Fibroblast of gingiva (primary cell): Measurements from ENCODE around the gene SST.

Experiments
- DNase-seq: peaks from one replicate; pipeline ENCODE4 v3.0.0-alpha.2; 2011; ENCODE audit warnings: low read depth

The SST gene

DNA sequence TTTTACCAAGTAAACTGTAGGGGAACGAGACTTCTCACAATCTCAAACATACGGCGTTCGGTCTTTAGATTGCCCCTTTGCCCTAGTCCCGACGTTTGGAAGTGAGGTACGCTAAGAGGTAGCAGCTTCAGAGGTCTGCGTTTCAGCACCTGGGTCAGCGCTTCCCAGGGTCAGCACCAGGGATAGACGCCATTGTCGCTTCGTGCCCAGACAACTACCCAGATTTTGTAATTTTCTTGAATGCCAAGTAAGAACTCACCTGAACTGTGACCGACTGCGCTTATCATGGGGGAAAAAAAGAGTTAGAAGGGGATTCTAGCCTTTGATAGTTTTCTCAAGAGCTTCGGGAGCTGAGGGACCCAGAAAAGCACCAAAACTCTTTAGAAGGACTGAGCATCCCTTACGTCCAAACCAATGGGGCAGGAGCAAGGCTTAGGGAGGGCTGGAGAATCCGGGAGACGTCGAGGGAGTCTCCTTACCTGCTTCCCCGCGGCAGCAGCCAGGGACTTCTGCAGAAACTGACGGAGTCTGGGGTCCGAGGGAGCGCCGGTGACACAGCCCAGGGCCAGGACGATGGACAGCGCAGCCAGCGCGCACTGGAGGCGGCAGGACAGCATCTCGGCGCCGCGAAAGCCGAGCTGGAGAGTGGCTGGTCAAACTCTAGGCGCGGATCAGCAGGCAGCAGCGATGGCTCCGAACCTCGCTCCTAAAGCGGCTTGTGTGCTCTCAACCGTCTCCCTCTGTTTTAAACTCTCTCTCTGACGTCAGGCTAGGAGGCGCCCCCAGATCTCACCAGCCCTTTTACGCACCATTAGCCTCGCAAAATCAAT lies at the start of gene SST:
TSS of gene SST (minus strand) at position 720 of the 830 bp plus-strand sequence. CDS start at position 617, 103 bp downstream.
- DNase-seq: peak; percentile 33

DNA sequence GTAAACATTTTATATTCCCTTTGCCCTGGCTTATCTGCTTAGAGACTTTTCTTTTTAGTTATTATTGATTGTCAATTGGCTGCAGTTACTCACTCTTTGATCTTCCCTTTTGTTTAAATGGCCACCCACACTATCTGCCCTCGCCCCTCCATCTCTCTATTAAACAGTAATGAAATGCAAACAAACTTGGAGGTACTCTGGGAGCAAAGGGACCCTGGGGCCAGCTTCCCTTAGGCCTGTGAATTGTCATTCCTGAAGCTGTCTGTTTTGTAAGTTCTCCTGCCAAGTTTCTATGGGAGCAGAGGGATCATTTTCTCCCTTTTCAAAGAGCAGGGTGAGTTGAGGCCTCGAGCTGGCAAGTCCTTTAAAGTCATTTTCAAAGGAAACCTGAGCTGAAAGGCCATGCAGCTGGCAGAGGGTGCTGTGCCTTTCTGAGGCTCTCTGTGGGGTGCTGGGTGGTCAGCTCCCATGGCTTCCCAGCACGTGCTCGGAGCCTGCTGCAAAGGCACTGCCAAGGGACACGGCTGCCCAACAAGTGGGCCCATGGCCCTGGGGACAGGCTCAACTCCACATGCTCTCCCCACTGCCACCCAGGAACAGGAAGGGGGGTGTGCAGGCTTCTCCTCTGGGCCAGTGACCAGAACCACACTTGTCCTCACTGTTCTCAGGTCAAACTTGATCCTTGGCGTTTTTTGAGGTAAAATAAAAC lies 49.6 kb upstream of the SST start:
- peak; percentile 59 for DNase-seq

DNA sequence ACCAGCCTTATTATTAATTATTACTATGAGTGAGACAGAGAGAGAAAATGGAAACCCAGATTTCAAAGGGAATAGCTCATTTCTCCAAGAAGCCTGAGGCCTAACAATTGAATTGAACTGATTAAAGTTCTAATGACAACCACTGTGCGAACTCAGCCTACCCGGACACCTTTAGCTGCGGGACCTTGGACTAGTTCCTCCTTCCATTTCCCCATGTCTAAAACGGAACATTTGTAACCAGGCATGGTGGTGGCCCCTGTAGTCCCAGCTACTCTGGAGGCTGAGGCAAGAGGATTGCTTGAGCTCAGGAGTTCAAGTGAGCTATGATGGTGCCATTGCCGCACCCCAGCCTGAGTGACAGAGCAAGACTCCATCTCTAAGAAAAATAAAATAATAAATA lies 48.6 kb upstream of the SST start:
- DNase-seq: no peak

DNA sequence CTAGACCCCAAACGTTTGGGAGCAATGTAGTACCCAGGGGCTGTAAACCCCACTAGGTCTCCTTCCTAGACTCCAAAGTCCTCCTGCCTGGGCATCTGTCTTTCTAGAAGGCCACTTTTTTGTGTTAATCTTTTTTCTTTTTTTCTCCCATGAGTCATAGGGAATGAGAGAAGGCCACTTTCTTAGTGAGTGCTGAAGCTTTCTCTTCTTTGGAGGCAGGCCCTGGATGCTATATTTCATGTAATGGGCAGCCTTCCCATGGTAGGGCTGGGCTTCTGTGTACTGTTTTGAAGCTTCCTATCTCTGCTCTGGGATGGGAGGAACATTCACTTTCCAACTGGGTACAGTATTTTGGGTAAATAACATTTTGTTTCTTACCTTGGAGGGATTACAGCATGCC lies 47.4 kb upstream of the SST start:
- peak; percentile 34 for DNase-seq

DNA sequence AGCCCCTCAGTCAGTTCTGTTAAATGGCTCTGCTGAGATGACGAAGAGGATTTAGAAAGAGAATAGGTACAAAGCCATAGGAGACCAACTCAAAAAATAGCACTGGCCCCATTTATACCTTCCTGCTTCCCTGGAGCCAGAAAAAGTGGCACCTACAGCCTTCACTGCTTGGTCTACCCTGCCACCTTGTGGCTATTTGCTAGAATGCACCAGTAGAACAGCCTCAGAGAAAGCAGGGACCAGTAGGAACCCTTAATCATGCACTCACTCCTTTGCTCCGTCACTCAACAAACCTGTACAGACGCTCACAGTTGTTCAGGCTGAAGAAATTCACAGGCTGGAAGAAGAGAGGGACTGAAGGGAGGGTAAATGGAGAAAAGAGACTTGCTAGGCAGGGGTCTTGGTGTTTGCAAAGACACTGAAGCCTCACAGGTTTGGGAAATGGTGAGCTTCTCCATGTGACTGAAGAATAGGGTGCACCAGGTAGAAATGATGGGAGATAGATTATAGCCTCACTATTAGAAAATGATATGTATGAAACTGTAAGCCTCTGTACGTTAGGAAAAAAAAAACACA lies 44.3 kb upstream of the SST start:
- DNase-seq: peak; percentile 60

DNA sequence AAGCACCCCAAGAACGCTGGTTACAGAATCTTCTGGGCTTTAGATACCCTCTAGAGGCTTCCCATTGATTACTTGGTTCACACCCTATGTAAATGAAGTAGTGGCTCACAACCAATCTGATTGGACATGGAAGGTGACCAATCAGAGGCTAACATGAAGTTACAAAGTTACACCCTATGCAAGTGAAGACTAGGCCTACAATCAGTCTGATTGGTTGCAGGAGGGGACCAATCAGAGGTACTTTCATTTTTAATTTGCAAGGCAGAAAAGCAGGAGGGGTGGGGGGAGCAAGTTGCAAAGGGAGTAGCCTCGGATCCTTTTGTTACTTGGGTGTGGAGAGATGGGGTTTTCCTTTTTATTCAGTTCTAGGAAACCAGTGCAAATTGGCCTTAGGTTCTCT lies 43.3 kb upstream of the SST start:
- DNase-seq: peak; percentile 60

DNA sequence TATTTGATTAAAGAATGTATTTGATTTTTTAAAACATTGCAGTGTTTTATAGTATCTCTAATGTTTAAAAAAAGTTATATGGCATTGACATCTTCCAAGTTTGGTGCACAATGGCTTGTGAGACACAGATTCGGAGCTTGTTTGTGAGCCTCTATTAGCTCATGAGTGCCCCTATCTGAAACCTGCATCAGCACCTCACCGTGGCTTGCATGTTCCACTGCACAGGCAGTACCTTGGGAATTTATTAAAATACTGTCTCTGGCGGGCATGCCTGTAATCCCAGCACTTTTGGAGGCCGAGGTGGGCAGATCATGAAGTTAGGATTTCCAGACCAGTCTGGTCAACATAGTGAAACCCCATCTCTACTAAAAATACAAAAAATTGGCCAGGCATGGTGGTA lies 39.0 kb upstream of the SST start:
- DNase-seq: no peak

DNA sequence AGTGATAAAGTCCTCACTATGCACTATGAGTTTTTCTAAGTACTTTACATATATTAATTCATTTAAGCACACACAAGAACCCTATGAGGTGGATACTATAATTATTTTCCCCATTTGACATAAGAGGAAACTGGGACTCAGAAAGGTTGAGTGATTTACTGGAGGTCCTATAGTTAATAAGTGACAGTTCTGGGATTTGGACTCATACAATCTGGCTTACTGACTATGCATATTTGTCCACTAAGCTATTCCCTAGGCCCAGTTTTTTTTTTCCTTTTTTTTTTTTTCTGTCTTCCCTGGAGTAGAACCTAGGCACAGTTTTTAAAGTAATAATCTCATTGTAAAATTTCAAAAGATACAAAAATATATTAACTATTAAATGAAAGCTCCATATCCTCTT lies 38.5 kb upstream of the SST start:
- no peak for DNase-seq

DNA sequence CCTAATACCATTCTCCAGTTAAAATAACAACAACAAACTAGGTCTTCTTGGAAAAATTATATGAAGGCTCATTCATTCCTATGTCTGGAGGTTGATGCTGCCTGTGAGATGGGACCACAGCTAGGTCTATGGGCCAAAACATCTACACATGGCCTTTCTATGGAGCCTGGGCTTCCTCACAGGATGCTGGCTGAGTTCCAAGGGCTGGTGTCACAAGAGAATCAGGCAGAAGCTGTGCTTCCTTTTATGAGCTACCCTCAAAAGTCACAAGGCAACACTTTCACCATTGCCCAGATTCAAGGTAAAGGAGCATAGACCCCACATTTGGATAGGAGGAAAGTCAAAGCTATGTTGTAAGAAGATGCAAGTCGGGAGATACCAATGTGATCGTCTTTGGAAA lies 36.8 kb upstream of the SST start:
- no peak for DNase-seq

DNA sequence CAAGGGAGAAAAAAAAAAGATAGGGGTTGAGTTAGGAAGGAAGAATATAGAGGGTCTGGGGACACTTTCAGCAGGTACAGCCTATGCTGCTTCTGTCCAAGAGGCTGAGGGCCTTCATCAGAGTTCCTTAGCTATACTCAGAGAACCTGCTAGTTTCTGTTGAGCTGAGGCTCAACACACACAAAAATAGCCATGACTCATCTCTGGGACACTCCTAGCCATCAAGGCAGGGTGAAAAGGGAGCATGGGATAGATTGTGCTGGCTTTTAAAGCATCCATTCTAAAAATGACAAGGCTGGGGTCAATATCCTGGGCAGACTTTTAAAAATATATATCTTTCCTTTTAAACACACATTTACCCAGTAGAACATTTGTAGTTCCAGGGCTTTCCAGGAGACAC lies 35.0 kb upstream of the SST start:
- no peak for DNase-seq

DNA sequence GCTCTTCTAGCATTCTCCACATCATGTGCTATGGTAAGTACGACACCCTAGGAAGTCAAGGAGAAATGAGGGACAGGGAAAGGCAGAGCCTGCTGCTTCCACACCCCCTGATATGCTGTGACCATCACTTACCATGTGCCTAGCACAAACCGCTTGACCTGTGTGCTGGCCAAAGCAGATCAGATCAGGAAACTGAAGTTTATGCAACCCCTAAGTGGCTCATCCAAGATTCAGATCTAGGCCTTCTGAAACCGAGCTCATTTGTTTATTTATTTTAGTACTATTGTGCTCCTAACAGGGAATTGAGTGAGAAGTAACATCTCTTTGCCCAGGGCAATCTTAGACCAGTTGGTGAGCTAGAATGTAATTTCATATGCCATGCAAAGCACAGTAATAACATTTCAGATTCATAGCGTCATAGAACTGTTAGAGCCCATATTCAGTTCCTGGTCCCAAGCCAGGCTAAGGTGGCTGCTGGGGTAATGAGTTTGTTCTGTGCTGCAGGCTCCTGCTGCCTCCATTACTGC lies 32.4 kb upstream of the SST start, which contains the start of gene RTP2:
TSS of gene RTP2 (minus strand) at position 51 of the 527 bp plus-strand sequence. CDS start 429 bp downstream, outside the sequence.
- peak; percentile 89 for DNase-seq

DNA sequence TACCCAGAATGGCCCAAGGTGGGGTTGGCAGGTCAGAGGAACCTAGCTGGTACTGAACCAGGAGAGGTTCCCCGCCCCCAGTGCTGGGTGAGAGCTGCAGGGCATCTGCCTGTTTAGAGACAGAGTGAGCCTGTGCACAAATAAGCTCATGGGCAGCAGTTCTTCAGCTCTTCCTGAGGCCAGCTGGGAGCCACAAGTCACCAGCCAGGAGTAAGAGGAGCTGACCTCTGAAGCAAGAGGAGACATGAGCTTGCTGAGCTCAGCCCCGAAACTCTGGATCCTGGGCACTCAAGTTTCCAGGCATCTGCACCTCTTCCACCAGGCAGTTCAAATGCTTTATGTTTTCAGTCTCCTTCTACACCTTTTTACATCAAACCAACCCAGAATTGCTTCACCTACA lies 30.1 kb upstream of the SST start:
- no peak for DNase-seq

DNA sequence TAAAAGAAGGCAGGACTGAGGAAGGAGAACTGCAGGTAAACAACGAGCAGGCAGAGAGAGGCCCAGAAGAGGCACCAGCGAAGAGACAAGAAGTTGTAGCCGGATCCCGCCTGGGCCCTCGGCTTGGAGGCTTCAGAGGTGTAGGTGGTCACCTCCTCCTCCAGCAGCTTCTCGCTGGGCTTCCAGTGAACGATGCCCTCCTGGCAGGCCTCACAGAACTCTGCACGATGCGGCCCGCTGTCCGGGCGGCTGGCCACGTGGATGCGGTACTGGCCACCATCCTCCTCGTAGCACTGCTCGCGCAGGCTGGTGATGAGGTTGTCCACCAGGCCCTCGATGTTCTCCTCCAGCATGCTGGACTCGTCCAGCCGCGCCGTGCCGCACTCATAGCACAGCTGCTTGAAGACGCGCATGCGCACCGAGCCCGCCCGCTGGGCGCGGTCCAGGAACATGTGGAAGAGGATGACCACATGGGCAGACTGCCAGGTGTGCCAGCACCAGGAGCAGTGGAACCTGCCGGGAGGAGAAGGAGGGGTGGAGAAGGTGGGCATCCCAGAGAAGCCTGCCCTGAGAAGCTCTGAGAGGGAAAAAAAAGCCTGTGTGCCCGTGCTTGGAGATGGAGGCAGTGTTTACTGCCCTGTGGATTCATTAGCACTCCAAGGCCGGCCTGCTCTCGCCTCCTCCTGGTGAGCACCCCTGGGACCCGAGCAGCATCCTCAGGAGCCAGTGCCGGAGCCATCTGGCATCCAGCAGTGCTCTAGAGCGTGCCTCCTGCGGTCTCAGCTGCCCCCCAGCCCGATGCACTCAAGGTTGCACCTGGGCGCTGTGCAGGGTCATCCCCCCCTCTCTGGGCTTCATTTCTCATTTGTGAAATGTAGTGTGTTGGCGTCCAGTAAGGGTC lies 28.6 kb upstream of the SST start:
- DNase-seq: no peak

DNA sequence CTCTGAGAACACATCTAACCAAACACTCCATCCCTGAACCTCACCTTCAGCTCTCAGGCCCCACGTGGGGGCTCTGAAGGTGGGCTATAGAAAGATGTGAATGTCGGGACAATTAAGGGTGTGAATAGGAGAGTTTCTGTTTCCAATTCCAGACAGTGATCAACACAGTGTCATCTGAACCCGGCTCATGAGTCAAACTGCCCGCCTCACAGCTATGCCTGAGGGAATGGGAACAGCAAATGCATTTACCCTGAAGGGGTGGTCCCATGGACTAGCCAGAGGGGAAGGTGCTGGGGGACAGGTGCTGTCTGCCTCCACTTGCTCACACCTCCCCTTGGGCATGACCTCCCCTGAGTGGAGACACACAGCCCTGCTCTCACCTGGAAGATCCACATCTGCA lies 25.8 kb upstream of the SST start:
- no peak for DNase-seq

DNA sequence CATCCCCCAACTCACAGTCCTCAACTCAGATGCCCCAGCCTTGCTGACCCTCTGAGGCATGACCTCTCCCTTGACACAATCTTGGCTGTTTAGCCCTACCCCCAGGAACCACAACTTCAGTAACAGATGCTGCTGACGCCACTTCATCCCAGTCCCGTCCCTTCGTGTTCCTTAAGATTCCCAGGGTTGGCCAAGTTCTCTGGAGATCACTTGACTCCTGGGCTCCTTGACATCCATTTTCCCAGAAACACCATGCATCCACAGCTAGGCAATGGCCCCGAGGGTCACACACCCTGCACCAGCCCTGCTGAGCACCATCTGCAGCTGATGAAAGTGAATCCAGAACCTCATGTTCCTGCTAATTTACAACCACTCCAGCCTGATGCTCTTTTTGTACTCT lies 25.3 kb upstream of the SST start:
- DNase-seq: no peak

DNA sequence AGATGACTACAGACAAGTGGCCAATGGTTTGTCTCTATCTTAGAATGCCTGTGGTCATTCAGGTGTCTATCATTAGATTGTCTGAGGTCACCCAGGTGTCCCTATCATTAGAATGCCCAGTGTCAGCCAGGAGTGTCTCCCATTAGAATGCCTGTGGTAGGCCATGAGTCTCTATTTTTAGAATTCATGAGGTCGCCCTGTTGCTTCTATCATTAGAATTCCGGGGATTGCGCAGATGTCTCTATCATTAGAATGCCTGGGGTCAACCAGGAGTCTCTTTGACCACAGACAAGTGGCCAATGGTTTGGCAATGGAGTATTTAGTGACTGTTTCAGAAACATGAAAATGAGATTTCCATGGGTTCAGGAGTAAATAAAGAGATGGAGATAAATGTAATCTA lies 24.6 kb upstream of the SST start:
- no peak for DNase-seq

DNA sequence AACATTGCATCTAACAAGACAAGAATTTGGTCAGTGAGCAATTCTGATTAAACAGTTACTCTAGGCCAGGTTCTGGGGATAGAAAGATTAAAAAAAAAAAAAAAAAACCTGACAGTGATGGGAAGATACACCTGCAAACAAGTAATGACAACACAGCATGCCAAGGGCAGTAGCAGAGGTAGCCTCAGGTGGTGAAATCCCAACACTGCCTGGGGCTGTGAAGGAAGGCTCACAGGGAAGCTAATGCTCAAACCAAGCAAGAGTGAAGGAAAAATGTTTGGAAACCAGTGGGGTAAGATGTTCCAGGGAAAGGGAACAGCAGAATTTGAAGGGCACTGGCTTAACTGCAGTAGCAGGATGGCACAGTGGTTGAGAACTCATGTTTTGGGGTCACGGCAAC lies 23.2 kb upstream of the SST start:
- DNase-seq: no peak

DNA sequence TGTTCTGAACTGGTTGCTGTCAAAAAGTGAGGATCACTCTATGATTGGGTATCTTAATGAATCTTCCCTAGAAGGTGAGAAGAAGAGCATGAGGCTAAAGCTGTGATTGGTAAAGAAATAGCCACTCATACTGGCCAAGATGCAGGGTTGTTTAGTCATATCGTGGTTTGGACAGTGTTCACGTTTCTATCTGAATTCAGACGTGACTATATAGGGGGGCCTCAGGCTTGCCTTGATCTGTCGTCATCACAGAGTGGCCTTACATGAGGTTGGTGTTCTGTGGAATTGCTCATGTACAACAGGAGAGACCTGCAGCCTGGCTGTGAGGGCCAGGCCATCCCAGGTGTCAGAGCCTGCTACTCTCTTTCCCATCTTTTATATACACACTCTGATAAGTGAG lies 19.8 kb upstream of the SST start:
- DNase-seq: peak; percentile 25

DNA sequence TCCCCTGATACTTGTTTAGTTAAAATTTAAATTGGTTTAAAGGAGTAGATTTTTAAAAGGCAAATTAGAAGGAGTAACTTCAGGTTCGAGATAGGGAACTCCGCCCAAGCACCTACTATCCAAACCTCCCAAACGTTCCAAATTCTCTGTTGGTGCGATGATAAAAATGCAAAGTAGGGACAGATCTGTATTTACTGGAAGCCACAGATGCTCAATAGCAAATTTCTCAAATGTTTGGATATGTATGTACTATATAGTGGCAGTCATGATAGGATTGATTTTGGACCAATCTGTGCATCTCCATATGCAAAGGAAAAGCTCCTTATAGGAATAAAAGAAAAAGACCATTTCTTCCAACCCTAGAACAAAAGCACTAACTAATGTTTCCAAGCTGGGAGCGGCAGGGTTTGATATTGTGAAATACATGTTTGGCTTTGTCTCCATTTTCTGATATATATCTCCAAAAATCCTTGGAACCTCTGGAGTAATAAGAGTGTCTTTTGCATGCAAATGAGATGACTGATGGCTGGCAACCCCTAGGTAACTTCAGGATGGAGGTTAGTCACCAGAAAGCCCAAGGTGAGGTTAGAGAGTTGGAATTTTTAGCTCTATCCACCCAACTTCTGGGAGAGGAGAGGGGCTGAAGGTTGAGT lies 16.6 kb upstream of the SST start:
- no peak for DNase-seq

DNA sequence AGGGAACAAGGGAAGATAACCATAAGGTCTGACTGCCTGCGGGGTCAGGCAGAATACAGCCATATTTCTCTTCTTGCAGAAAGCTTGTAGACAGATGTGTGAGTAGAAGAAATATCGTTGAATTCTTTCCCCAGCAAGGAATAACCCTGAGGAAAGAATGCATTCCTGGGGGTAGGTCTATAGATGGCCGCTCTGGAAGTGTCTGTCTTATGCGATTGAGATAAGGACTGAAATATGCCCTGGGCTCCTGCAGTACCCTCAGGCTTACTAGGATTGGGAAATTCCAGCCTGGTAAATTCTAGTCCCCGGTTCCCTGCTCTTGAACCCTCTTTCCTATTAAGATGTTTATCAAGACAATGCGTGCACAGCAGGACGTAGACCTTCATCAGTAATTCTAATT lies 15.8 kb upstream of the SST start:
- no peak for DNase-seq

DNA sequence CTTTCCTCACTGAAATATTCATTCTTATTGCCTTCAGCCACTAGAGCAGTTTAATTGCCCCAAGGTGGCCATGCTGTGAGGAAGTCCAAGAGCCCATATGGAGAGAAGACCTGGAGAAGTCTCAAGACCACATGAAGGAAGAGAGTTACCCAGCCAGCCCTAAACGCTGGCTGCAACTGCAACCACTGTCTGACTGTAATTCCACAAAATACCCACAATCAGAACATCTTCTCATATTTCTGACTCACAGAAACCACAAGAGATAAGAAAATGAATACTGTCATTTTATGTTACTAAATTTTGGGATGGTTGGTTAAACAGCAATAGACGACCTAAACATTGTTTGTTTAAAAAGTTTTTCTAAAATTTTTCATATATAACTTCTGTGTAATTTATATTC lies 14.7 kb upstream of the SST start:
- DNase-seq: no peak
